ENCODE results near the gene LSP1. TPM values are rescaled to one million over a fixed set of nuclear protein-coding genes. Genes with fewer than 3 reads are reported as not detected.
A peak's percentile ranks its signal among the peaks of the same experiment; 100 is the strongest.

LSP1 gene
- total RNA-seq, 2 experiments from 2014 or later: 228 to 232 TPM

- Histone ChIP-seq H3K27me3 (ENCODE audit: control insufficient read depth in 1 of 2, insufficient read depth in 2 of 2, low read length in 2 of 2) (no peaks in the 10 kb centered on the region), H3K27ac (ENCODE audit: low read depth in 1 of 2, low read length in 2 of 2) (no peak overlapping the region), H3K4me3 (ENCODE audit: low read length) (no peak overlapping the region), H3K4me1 (ENCODE audit: insufficient read depth, low read length) (peaks cover 5% of the 10 kb centered on the region), H3K9me3 (ENCODE audit: control insufficient read depth in 1 of 2, insufficient read depth in 1 of 2, low read length in 2 of 2) (no peaks in the 10 kb centered on the region), H3K36me3 (ENCODE audit: insufficient read depth, low read length) (no peaks in the 10 kb centered on the region)
- POLR2A ChIA-PET: no interaction called here
- intact Hi-C loops (cut with DNase I, micrococcal nuclease): no loop called here
- no peak for TF ChIP-seq CTCF (IDR thresholded peaks at IDR 0.05)
- Mint-ChIP-seq H3K27me3 (peaks cover 4% of the 10 kb centered on the region), H3K4me3 (no peak overlapping the region), H3K4me1 (ENCODE audit: low read depth) (no peaks in the 10 kb centered on the region), H3K9me3 (no peaks in the 10 kb centered on the region), H3K36me3 (ENCODE audit: low read depth) (no peaks in the 10 kb centered on the region), H3K27ac (no peak overlapping the region)
- CTCF ChIA-PET: no interaction called here
- ATAC-seq (ENCODE audit: poor library complexity) (no peak), DNase-seq (peak in 1 of 14 experiments; percentile 3)
These were observed 82.5 kb downstream of the LSP1 start for GRCh38 chr11:1935156-1936071.

GRCh38 chr11:1936072-1936780, 83.3 kb downstream of the LSP1 start:
- POLR2A ChIA-PET: no interaction called here
- CTCF ChIA-PET: no interaction called here
- Mint-ChIP-seq H3K4me3 (no peak overlapping the region), H3K36me3 (ENCODE audit: low read depth) (no peaks in the 10 kb centered on the region), H3K4me1 (ENCODE audit: low read depth) (no peaks in the 10 kb centered on the region), H3K27me3 (peaks cover 4% of the 10 kb centered on the region), H3K27ac (no peak overlapping the region), H3K9me3 (no peaks in the 10 kb centered on the region)
- no peak overlapping the region for H3K27ac ChIP-seq (ENCODE audit: low read depth in 1 of 2, low read length in 2 of 2)
- no peak for TF ChIP-seq CTCF (IDR thresholded peaks at IDR 0.05)
- H3K4me1 ChIP-seq (ENCODE audit: insufficient read depth, low read length): peaks cover 3% of the 10 kb centered on the region
- H3K36me3 ChIP-seq (ENCODE audit: insufficient read depth, low read length): no peaks in the 10 kb centered on the region
- ATAC-seq (ENCODE audit: poor library complexity) (no peak), DNase-seq (peak in 1 of 14 experiments; percentile 0)
- H3K9me3 ChIP-seq (ENCODE audit: control insufficient read depth in 1 of 2, insufficient read depth in 1 of 2, low read length in 2 of 2): no peaks in the 10 kb centered on the region
- H3K27me3 ChIP-seq (ENCODE audit: control insufficient read depth in 1 of 2, insufficient read depth in 2 of 2, low read length in 2 of 2): no peaks in the 10 kb centered on the region
- no peak overlapping the region for H3K4me3 ChIP-seq (ENCODE audit: low read length)
- intact Hi-C loops (cut with DNase I, micrococcal nuclease): no loop called here

GRCh38 chr11:1936781-1937615, 84.1 kb downstream of the LSP1 start:
- Histone ChIP-seq H3K27ac (ENCODE audit: low read depth in 1 of 2, low read length in 2 of 2) (no peak overlapping the region), H3K4me1 (ENCODE audit: insufficient read depth, low read length) (peaks cover 3% of the 10 kb centered on the region), H3K36me3 (ENCODE audit: insufficient read depth, low read length) (no peaks in the 10 kb centered on the region), H3K27me3 (ENCODE audit: control insufficient read depth in 1 of 2, insufficient read depth in 2 of 2, low read length in 2 of 2) (no peaks in the 10 kb centered on the region), H3K4me3 (ENCODE audit: low read length) (no peak overlapping the region), H3K9me3 (ENCODE audit: control insufficient read depth in 1 of 2, insufficient read depth in 1 of 2, low read length in 2 of 2) (no peaks in the 10 kb centered on the region)
- CTCF ChIA-PET: no interaction called here
- TF ChIP-seq CTCF (IDR thresholded peaks at IDR 0.05): no peak
- Mint-ChIP-seq H3K27me3 (peaks cover 4% of the 10 kb centered on the region), H3K4me1 (ENCODE audit: low read depth) (no peaks in the 10 kb centered on the region), H3K4me3 (no peak overlapping the region), H3K9me3 (no peaks in the 10 kb centered on the region), H3K36me3 (ENCODE audit: low read depth) (no peaks in the 10 kb centered on the region), H3K27ac (no peak overlapping the region)
- DNase-seq (peak in 1 of 14 experiments; percentile 0), ATAC-seq (ENCODE audit: poor library complexity) (no peak)
- intact Hi-C loops (cut with DNase I, micrococcal nuclease): no loop called here
- POLR2A ChIA-PET: no interaction called here
